Hematopoietic multipotent progenitor cell treated with erythropoietin and hydrocortisone succinate and interleukin-3 and kit ligand, for 15 days (in vitro differentiated cells): ENCODE measurements around the gene TNFRSF11A.
A peak's percentile ranks its signal among the peaks of the same experiment; 100 is the strongest.

Experiments
- DNase-seq: peaks from one replicate; pipeline ENCODE4 v3.0.0-alpha.2; 2015; ENCODE audit warnings: low spot score

TNFRSF11A gene

GRCh38 chr18:62324917-62325805 is at the start of gene TNFRSF11A:
Gene TNFRSF11A, plus strand, starts transcription at chr18:62325310. Its CDS starts 43 bp downstream, at chr18:62325353.
- DNase-seq: peak; percentile 55

GRCh38 chr18:62277045-62277444 is 48.1 kb upstream of the TNFRSF11A start:
- no peak for DNase-seq

- no peak for DNase-seq
Observed at GRCh38 chr18:62279561-62279960, 45.5 kb upstream of the TNFRSF11A start.

GRCh38 chr18:62280058-62280457 is 45.1 kb upstream of the TNFRSF11A start:
- no peak for DNase-seq

GRCh38 chr18:62280786-62281185 is 44.3 kb upstream of the TNFRSF11A start:
- DNase-seq: no peak

- DNase-seq: no peak
Observed at GRCh38 chr18:62281684-62282083, 43.4 kb upstream of the TNFRSF11A start.

GRCh38 chr18:62282188-62282629 is 42.9 kb upstream of the TNFRSF11A start:
- no peak for DNase-seq

- DNase-seq: no peak
Observed at GRCh38 chr18:62284637-62285036, 40.5 kb upstream of the TNFRSF11A start.

GRCh38 chr18:62285281-62285680 is 39.8 kb upstream of the TNFRSF11A start:
- no peak for DNase-seq

- no peak for DNase-seq
Observed at GRCh38 chr18:62287781-62288664, 37.1 kb upstream of the TNFRSF11A start.

- DNase-seq: no peak
Observed at GRCh38 chr18:62288665-62289008, 36.5 kb upstream of the TNFRSF11A start.

- no peak for DNase-seq
Observed at GRCh38 chr18:62289047-62289446, 36.1 kb upstream of the TNFRSF11A start.

GRCh38 chr18:62294073-62294472 is 31.0 kb upstream of the TNFRSF11A start:
- no peak for DNase-seq

- no peak for DNase-seq
Observed at GRCh38 chr18:62300359-62300963, 24.6 kb upstream of the TNFRSF11A start.

GRCh38 chr18:62301322-62301721 is 23.8 kb upstream of the TNFRSF11A start:
- no peak for DNase-seq

- no peak for DNase-seq
Observed at GRCh38 chr18:62312851-62313250, 12.3 kb upstream of the TNFRSF11A start.

- no peak for DNase-seq
Observed at GRCh38 chr18:62318228-62319180, 6.6 kb upstream of the TNFRSF11A start.

- DNase-seq: no peak
Observed at GRCh38 chr18:62321201-62321600, 3.9 kb upstream of the TNFRSF11A start.

GRCh38 chr18:62323483-62324180 is 1.5 kb upstream of the TNFRSF11A start:
- no peak for DNase-seq

GRCh38 chr18:62324181-62324828 is 805 bp upstream of the TNFRSF11A start:
- DNase-seq: no peak
